Caco-2 (cell line): ENCODE data around the gene FRAS1. TPM values are rescaled to one million over a fixed set of nuclear protein-coding genes. Genes with fewer than 3 reads are reported as not detected.

Experiments
- BruUV-seq: library from RNA; stranded (reverse); fragments of 400-500 nt; replicated peaks from 2 replicates; lab custom pipeline; 2021; lab: Mats Ljungman, UMichigan
- CTCF ChIA-PET: fragments of 300-600 bp; sonication (Branson Sonifier 250); formaldehyde crosslinking; loops from one replicate; lab custom pipeline; 2022; ENCODE audit warnings: antibody characterized with exemption; lab: Charles Lee
- POLR2A ChIA-PET: fragments of 300-600 bp; sonication (Branson Sonifier 250); formaldehyde crosslinking; loops from one replicate; lab custom pipeline; 2022; ENCODE audit warnings: antibody characterized with exemption; lab: Charles Lee
- DNase-seq, 2 experiments: peaks; one replicate each; pipeline versions ENCODE4 v3.0.0 to v3.0.0-alpha.2; 2020 to 2022
- H3K27me3 ChIP-seq: replicated peaks from 2 replicates; pipeline ENCODE4 v1.6.0; 2011; ENCODE audit warnings: low read length; ENCODE audit not compliant: control insufficient read depth, insufficient read depth
- H3K36me3 ChIP-seq: 2 replicates; pipeline ENCODE4 v1.5.1; 2011; ENCODE audit warnings: low read length; ENCODE audit not compliant: control insufficient read depth, insufficient read depth
- H3K4me1 ChIP-seq: fragments of 250-450 bp; sonication (Bioruptor Pico); 2 replicates; pipeline ENCODE4 v1.5.1; 2020; ENCODE audit warnings: mild to moderate bottlenecking
- H3K4me3 ChIP-seq: 2 replicates; pipeline ENCODE4 v1.5.1; 2011; ENCODE audit warnings: low read depth, mild to moderate bottlenecking, control low read depth, low read length
- H3K9me3 ChIP-seq: fragments of 250-450 bp; sonication (Bioruptor Pico); 2 replicates; pipeline ENCODE4 v1.5.1; 2020; ENCODE audit warnings: mild to moderate bottlenecking, moderate library complexity
- H3K27ac Mint-ChIP-seq: one replicate; pipeline ENCODE4 v1.8.0; 2022; ENCODE audit warnings: mixed read lengths; ENCODE audit not compliant: unreplicated experiment
- H3K27me3 Mint-ChIP-seq: one replicate; pipeline ENCODE4 v1.8.0; 2022; ENCODE audit warnings: mixed read lengths; ENCODE audit not compliant: insufficient read depth, unreplicated experiment
- H3K36me3 Mint-ChIP-seq: one replicate; pipeline ENCODE4 v1.8.0; 2022; ENCODE audit warnings: mild to moderate bottlenecking, mixed read lengths; ENCODE audit not compliant: insufficient read depth, unreplicated experiment
- H3K4me1 Mint-ChIP-seq: one replicate; pipeline ENCODE4 v1.8.0; 2022; ENCODE audit warnings: low read depth, mixed read lengths; ENCODE audit not compliant: unreplicated experiment
- H3K4me3 Mint-ChIP-seq: one replicate; pipeline ENCODE4 v1.8.0; 2022; ENCODE audit warnings: mild to moderate bottlenecking, moderate library complexity, mixed read lengths; ENCODE audit not compliant: unreplicated experiment
- H3K9me3 Mint-ChIP-seq: one replicate; pipeline ENCODE4 v1.8.0; 2022; ENCODE audit warnings: mixed read lengths; ENCODE audit not compliant: unreplicated experiment
- CTCF ChIP-seq, 2 experiments: fragments of 200-600 bp in 1 of 2; IDR thresholded peaks; 1 replicate in 1 of 2; 2 replicates in 1 of 2; pipeline versions ENCODE4 v1.5.1 to v1.8.0; 2011 to 2022; ENCODE audit warnings: antibody characterized with exemption in 1 of 2, control low read depth in 1 of 2, inconsistent platforms in 1 of 2, low read depth in 1 of 2, low read length in 1 of 2, mild to moderate bottlenecking in 1 of 2, moderate library complexity in 1 of 2; ENCODE audit not compliant: insufficient read depth in 1 of 2, severe bottlenecking in 1 of 2, unreplicated experiment in 1 of 2
- intact Hi-C: fragments of 100-400 bp; cut with micrococcal nuclease; formaldehyde crosslinking; loops from one replicate; pipeline ENCODE4 v1.10.0; 2022; ENCODE audit not compliant: unreplicated experiment
- total RNA-seq: library from RNA; stranded (reverse); gene quantifications from 2 replicates; pipeline ENCODE4 v1.2.3, GENCODE V29; 2022

The FRAS1 gene
- total RNA-seq, 1 experiment from 2014 or later, result 40.8 TPM

DNA sequence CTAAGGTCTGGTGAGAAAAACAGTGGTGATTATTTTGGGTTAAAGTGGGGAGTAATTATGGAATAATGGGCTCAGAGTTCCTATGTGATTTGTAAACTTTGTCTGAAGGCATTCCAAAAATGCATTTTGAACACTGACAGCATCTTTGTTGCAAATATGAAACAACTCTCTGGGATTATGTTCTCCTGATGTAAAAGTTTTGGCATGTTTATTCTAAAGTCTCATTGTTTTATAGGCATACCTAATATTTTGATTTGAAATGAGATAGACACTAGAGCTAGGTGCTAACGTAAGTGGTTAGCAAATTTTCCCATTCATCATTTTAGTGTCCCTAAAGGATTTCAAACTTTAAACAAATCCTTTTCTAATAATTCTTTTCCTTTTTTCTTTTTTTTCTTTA is 353.6 kb downstream of the FRAS1 start:
- POLR2A ChIA-PET, result no interaction called here
- Histone ChIP-seq H3K4me3 (no peak overlapping the region), H3K36me3 (no peaks in the 10 kb centered on the region), H3K9me3 (no peaks in the 10 kb centered on the region), H3K4me1 (no peaks in the 10 kb centered on the region), H3K27me3 (no peaks in the 10 kb centered on the region)
- Mint-ChIP-seq H3K4me3 (no peak overlapping the region), H3K27me3 (no peaks in the 10 kb centered on the region), H3K9me3 (no peaks in the 10 kb centered on the region), H3K4me1 (no peaks in the 10 kb centered on the region), H3K27ac (no peak overlapping the region), H3K36me3 (peaks cover 6% of the 10 kb centered on the region)
- intact Hi-C loops, result no loop called here
- CTCF ChIA-PET, result no interaction called here
- TF ChIP-seq CTCF (IDR thresholded peaks at IDR 0.05; ENCODE audit: insufficient read depth in 1 of 2, low read depth in 1 of 2, low read length in 1 of 2, severe bottlenecking in 1 of 2, unreplicated experiment in 1 of 2), result no peak
- no peak for DNase-seq
- BruUV-seq, result no TSS peak

- H3K9me3 ChIP-seq, result no peaks in the 10 kb centered on the region
- no peaks in the 10 kb centered on the region for H3K4me1 Mint-ChIP-seq
- no peak overlapping the region for H3K4me3 ChIP-seq
- no peaks in the 10 kb centered on the region for H3K27me3 Mint-ChIP-seq
- no TSS peak for BruUV-seq
- H3K4me1 ChIP-seq, result no peaks in the 10 kb centered on the region
- no peak overlapping the region for H3K27ac Mint-ChIP-seq
- intact Hi-C loops, result no loop called here
- ChIA-PET CTCF (no interaction called here), POLR2A (no interaction called here)
- no peak overlapping the region for H3K4me3 Mint-ChIP-seq
- H3K27me3 ChIP-seq, result no peaks in the 10 kb centered on the region
- DNase-seq, result no peak
- H3K36me3 Mint-ChIP-seq, result peaks cover 11% of the 10 kb centered on the region
- no peaks in the 10 kb centered on the region for H3K9me3 Mint-ChIP-seq
- TF ChIP-seq CTCF (IDR thresholded peaks at IDR 0.05; ENCODE audit: insufficient read depth in 1 of 2, low read depth in 1 of 2, low read length in 1 of 2, severe bottlenecking in 1 of 2, unreplicated experiment in 1 of 2), result no peak
- H3K36me3 ChIP-seq, result no peaks in the 10 kb centered on the region
Observed at GRCh38 chr4:78414116-78414515, 357.0 kb downstream of the FRAS1 start.

- peaks cover 36% of the 10 kb centered on the region for H3K36me3 Mint-ChIP-seq
- POLR2A ChIA-PET, result no interaction called here
- no peak overlapping the region for H3K27ac Mint-ChIP-seq
Observed at GRCh38 chr4:78417603-78418002, 360.5 kb downstream of the FRAS1 start.

More at GRCh38 chr4:78417603-78418002, 360.5 kb downstream of the FRAS1 start:
- intact Hi-C loops, result loop anchor here (5.0 kb wide), 1 partner anchor 360 kb away; the partner anchor contains the start of gene FRAS1
- Mint-ChIP-seq H3K27me3 (no peaks in the 10 kb centered on the region), H3K4me1 (no peaks in the 10 kb centered on the region), H3K4me3 (no peak overlapping the region), H3K9me3 (no peaks in the 10 kb centered on the region)
- Histone ChIP-seq H3K36me3 (no peaks in the 10 kb centered on the region), H3K9me3 (no peaks in the 10 kb centered on the region), H3K4me1 (no peaks in the 10 kb centered on the region), H3K27me3 (no peaks in the 10 kb centered on the region), H3K4me3 (no peak overlapping the region)
- no peak for TF ChIP-seq CTCF (IDR thresholded peaks at IDR 0.05; ENCODE audit: insufficient read depth in 1 of 2, low read depth in 1 of 2, low read length in 1 of 2, severe bottlenecking in 1 of 2, unreplicated experiment in 1 of 2)
- BruUV-seq, result no TSS peak
- DNase-seq, result no peak
- CTCF ChIA-PET, result no interaction called here
